SK-N-SH treated with all-trans-retinoic acid at 6 μM for 48 hours (cell line): ENCODE results near the gene GSS.

Experiments
- ATAC-seq: fragments of 200-7000 bp; cut with Tn5 transposase; 3 replicates; pipeline ENCODE4 v1.9.1; 2020; ENCODE audit warnings: mild to moderate bottlenecking, moderate library complexity
- ARNTL ChIP-seq: fragments of 450-650 bp; formaldehyde crosslinking; IDR thresholded peaks from 2 replicates; pipeline ENCODE4 v1.5.0; 2020; ENCODE audit warnings: low read depth, mild to moderate bottlenecking, moderate library complexity, borderline replicate concordance
- BACH2 ChIP-seq: fragments of 250-450 bp; sonication (Bioruptor Pico); IDR thresholded peaks from 2 replicates; pipeline ENCODE4 v1.9.0; 2021; ENCODE audit warnings: mild to moderate bottlenecking, borderline replicate concordance
- CSDC2 ChIP-seq: fragments of 250-450 bp; sonication (Bioruptor Pico); IDR thresholded peaks from 2 replicates; pipeline ENCODE4 v1.5.0; 2020; ENCODE audit warnings: mild to moderate bottlenecking, moderate library complexity
- ESRRG ChIP-seq: fragments of 250-450 bp; sonication (Bioruptor Pico); IDR thresholded peaks from 2 replicates; pipeline ENCODE4 v1.6.1; 2021; ENCODE audit warnings: mild to moderate bottlenecking
- GLIS3 ChIP-seq: fragments of 250-450 bp; sonication (Bioruptor Pico); IDR thresholded peaks from 2 replicates; pipeline ENCODE4 v1.5.0; 2020; ENCODE audit warnings: mild to moderate bottlenecking, moderate library complexity
- ISL1 ChIP-seq: fragments of 250-450 bp; sonication (Bioruptor Pico); IDR thresholded peaks from 2 replicates; pipeline ENCODE4 v2.1.2; 2022; ENCODE audit warnings: mild to moderate bottlenecking, moderate library complexity
- OSR1 ChIP-seq: fragments of 250-450 bp; sonication (Bioruptor Pico); IDR thresholded peaks from 2 replicates; pipeline ENCODE4 v1.8.0; 2022; ENCODE audit warnings: moderate library complexity, mild to moderate bottlenecking, inconsistent platforms
- PPARA ChIP-seq: fragments of 250-450 bp; sonication (Bioruptor Pico); IDR thresholded peaks from 2 replicates; pipeline ENCODE4 v1.5.0; 2020; ENCODE audit warnings: mild to moderate bottlenecking, borderline replicate concordance
- RARB ChIP-seq: fragments of 250-450 bp; sonication (Bioruptor Pico); IDR thresholded peaks from 2 replicates; pipeline ENCODE4 v1.8.0; 2021; ENCODE audit warnings: mild to moderate bottlenecking, moderate library complexity
- SNAI2 ChIP-seq: fragments of 250-450 bp; sonication (Bioruptor Pico); IDR thresholded peaks from 2 replicates; pipeline ENCODE4 v1.5.0; 2020; ENCODE audit warnings: mild to moderate bottlenecking, moderate library complexity
- TOX ChIP-seq: fragments of 250-450 bp; sonication (Bioruptor Pico); IDR thresholded peaks from 2 replicates; pipeline ENCODE4 v1.8.0; 2021; ENCODE audit warnings: mild to moderate bottlenecking, moderate library complexity, borderline replicate concordance
- ZC3H10 ChIP-seq: fragments of 250-450 bp; sonication (Bioruptor Pico); IDR thresholded peaks from 2 replicates; pipeline ENCODE4 v1.5.1; 2021; ENCODE audit warnings: mild to moderate bottlenecking, moderate library complexity
- ZFP3 ChIP-seq: fragments of 250-450 bp; sonication (Bioruptor Pico); IDR thresholded peaks from 2 replicates; pipeline ENCODE4 v1.5.0; 2020; ENCODE audit warnings: mild to moderate bottlenecking, moderate library complexity
- ZFP30 ChIP-seq: fragments of 450-650 bp; formaldehyde crosslinking; IDR thresholded peaks from 2 replicates; pipeline ENCODE4 v1.5.0; 2022; ENCODE audit warnings: mild to moderate bottlenecking, moderate library complexity
- ZNF565 ChIP-seq: fragments of 450-650 bp; formaldehyde crosslinking; conservative IDR thresholded peaks from 2 replicates; pipeline ENCODE4 v1.5.0; 2020; ENCODE audit warnings: low read depth, mild to moderate bottlenecking, moderate library complexity
- ZNF8 ChIP-seq: fragments of 450-650 bp; formaldehyde crosslinking; IDR thresholded peaks from 2 replicates; pipeline ENCODE4 v1.5.0; 2020; ENCODE audit warnings: mild to moderate bottlenecking, moderate library complexity
- TF ChIP-seq, protein P1 (sequence below): fragments of 250-450 bp; sonication (Bioruptor Pico); IDR thresholded peaks from 2 replicates; pipeline ENCODE4 v1.5.1; 2021; ENCODE audit warnings: mild to moderate bottlenecking, moderate library complexity
- TF ChIP-seq, protein P2 (sequence below): fragments of 250-450 bp; sonication (Bioruptor Pico); IDR thresholded peaks from 2 replicates; pipeline ENCODE4 v1.8.0; 2021; ENCODE audit warnings: low read depth, mild to moderate bottlenecking, moderate library complexity, borderline replicate concordance
- TF ChIP-seq, protein P3 (sequence below): fragments of 250-450 bp; sonication (Bioruptor Pico); IDR thresholded peaks from 2 replicates; pipeline ENCODE4 v1.8.0; 2020; ENCODE audit warnings: mild to moderate bottlenecking, moderate library complexity, borderline replicate concordance
- TF ChIP-seq, protein P4 (sequence below): fragments of 250-450 bp; sonication (Bioruptor Pico); IDR thresholded peaks from 2 replicates; pipeline ENCODE4 v1.5.1; 2020; ENCODE audit warnings: low read depth, mild to moderate bottlenecking, moderate library complexity

Gene GSS

DNA sequence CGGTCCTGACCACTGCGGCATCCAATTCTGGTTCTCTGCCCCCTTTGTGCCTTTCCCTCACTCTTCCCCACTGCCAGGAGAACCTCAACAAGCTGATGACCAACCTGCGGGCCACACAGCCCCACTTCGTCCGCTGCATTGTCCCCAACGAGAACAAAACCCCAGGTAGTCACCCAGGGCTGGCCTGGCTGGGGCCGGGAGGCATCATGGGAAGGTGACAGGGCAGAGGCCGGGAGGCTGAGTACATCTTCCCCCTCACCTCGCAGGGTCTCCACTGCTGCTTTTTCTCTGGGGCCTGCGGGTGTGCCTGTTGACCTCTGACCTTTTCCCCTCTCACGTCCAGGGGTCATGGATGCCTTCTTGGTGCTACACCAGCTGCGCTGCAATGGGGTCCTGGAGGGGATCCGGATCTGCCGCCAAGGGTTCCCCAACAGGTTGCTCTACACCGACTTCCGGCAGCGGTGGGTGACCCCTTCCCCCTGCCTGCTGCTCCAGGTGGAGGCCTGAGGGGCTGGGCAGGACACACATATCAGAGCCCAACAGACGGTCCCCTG, 35.1 kb upstream of the GSS start:
- no peak for ATAC-seq

DNA sequence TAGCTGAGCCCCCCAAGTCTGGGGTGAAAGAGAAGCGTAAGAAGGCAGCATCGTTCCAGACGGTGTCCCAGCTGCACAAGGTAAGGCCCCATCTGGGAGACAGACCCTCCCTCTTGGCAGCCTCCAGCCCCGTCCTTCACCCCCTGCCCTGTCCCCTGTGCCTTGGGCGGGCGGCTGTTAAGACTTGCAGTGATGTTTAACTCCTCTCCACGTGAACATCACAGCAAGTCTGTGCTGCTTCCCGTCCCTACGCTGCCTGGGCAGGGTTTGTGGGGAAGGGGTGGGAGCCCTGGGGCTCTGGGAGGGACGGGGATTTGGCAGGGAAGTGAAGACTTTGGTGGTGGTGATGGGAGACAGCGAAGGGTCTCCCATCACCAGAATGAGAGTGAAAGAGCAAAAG, 34.6 kb upstream of the GSS start:
- no peak for ATAC-seq
- TF ChIP-seq TOX (CRISPR knock-in tag) (no peak), ESRRG (CRISPR knock-in tag) (no peak), CSDC2 (CRISPR knock-in tag) (no peak), ZFP30 (CRISPR knock-in tag) (no peak), ZNF8 (CRISPR knock-in tag) (no peak), RARB (CRISPR knock-in tag) (no peak), ZNF565 (no peak), ZC3H10 (CRISPR knock-in tag) (no peak)
- TF ChIP-seq, protein P1, sequence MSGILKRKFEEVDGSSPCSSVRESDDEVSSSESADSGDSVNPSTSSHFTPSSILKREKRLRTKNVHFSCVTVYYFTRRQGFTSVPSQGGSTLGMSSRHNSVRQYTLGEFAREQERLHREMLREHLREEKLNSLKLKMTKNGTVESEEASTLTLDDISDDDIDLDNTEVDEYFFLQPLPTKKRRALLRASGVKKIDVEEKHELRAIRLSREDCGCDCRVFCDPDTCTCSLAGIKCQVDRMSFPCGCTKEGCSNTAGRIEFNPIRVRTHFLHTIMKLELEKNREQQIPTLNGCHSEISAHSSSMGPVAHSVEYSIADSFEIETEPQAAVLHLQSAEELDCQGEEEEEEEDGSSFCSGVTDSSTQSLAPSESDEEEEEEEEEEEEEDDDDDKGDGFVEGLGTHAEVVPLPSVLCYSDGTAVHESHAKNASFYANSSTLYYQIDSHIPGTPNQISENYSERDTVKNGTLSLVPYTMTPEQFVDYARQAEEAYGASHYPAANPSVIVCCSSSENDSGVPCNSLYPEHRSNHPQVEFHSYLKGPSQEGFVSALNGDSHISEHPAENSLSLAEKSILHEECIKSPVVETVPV, result no peak
- TF ChIP-seq, protein P2, sequence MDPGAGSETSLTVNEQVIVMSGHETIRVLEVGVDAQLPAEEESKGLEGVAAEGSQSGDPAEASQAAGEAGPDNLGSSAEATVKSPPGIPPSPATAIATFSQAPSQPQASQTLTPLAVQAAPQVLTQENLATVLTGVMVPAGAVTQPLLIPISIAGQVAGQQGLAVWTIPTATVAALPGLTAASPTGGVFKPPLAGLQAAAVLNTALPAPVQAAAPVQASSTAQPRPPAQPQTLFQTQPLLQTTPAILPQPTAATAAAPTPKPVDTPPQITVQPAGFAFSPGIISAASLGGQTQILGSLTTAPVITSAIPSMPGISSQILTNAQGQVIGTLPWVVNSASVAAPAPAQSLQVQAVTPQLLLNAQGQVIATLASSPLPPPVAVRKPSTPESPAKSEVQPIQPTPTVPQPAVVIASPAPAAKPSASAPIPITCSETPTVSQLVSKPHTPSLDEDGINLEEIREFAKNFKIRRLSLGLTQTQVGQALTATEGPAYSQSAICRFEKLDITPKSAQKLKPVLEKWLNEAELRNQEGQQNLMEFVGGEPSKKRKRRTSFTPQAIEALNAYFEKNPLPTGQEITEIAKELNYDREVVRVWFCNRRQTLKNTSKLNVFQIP (CRISPR knock-in tag), result no peak
- TF ChIP-seq, all 23 proteins: peak for 0

More for the DNA sequence above, 35.1 kb upstream of the GSS start:
- TF ChIP-seq ISL1 (no peak), TOX (CRISPR knock-in tag) (no peak)

DNA sequence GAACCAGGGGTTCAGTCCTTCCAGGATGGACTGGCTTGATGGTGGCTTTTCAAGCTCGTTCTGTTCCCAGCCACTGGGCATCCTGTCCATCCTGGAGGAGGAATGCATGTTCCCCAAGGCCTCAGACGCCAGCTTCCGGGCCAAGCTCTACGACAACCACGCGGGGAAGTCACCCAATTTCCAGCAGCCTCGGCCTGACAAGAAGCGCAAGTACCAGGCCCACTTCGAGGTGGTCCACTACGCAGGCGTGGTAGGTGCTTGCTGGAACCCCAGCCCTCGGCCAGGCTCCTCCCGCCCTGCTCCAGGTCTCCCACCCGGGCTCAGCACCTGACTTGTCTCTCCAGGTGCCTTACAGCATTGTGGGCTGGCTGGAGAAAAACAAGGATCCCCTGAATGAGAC, 34.1 kb upstream of the GSS start:
- ATAC-seq, result no peak

DNA sequence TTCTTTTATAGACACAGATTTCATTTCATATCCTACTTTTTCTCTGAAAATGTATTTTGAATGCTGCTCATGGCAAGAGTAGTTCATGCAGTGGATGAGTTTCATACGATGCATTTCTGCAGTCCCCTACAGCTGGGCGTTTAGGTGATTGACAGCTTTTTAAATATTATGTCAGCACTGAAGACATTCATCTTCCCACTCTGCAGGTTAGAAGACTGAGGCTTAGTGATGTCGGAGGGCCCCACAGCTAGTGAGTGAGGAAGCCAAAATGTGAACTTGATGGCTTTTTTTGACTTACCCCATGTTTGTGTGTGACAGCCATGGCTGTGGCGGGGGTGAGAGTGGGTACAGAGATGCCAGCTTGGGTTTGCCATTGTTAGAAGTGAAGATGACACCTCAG, 33.5 kb upstream of the GSS start:
- ATAC-seq, result no peak
- TF ChIP-seq, protein P3, sequence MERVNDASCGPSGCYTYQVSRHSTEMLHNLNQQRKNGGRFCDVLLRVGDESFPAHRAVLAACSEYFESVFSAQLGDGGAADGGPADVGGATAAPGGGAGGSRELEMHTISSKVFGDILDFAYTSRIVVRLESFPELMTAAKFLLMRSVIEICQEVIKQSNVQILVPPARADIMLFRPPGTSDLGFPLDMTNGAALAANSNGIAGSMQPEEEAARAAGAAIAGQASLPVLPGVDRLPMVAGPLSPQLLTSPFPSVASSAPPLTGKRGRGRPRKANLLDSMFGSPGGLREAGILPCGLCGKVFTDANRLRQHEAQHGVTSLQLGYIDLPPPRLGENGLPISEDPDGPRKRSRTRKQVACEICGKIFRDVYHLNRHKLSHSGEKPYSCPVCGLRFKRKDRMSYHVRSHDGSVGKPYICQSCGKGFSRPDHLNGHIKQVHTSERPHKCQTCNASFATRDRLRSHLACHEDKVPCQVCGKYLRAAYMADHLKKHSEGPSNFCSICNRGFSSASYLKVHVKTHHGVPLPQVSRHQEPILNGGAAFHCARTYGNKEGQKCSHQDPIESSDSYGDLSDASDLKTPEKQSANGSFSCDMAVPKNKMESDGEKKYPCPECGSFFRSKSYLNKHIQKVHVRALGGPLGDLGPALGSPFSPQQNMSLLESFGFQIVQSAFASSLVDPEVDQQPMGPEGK (CRISPR knock-in tag), result no peak
- TF ChIP-seq ZFP30 (CRISPR knock-in tag) (no peak), ZNF8 (CRISPR knock-in tag) (no peak), ZC3H10 (CRISPR knock-in tag) (no peak)

More for the DNA sequence above, 34.1 kb upstream of the GSS start:
- no peak for TF ChIP-seq ZNF8 (CRISPR knock-in tag)
- TF ChIP-seq ZNF565, result no peak
- TF ChIP-seq ESRRG (CRISPR knock-in tag), result no peak
- TF ChIP-seq, protein P2 (CRISPR knock-in tag), result no peak
- no peak for TF ChIP-seq OSR1 (CRISPR knock-in tag)
- TF ChIP-seq ZFP3 (CRISPR knock-in tag), result no peak
- TF ChIP-seq PPARA (CRISPR knock-in tag), result no peak
- no peak for TF ChIP-seq SNAI2 (CRISPR knock-in tag)
- TF ChIP-seq CSDC2 (CRISPR knock-in tag), result no peak
- TF ChIP-seq, protein P4, sequence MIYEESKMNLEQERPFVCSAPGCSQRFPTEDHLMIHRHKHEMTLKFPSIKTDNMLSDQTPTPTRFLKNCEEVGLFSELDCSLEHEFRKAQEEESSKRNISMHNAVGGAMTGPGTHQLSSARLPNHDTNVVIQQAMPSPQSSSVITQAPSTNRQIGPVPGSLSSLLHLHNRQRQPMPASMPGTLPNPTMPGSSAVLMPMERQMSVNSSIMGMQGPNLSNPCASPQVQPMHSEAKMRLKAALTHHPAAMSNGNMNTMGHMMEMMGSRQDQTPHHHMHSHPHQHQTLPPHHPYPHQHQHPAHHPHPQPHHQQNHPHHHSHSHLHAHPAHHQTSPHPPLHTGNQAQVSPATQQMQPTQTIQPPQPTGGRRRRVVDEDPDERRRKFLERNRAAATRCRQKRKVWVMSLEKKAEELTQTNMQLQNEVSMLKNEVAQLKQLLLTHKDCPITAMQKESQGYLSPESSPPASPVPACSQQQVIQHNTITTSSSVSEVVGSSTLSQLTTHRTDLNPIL (CRISPR knock-in tag), result no peak

DNA sequence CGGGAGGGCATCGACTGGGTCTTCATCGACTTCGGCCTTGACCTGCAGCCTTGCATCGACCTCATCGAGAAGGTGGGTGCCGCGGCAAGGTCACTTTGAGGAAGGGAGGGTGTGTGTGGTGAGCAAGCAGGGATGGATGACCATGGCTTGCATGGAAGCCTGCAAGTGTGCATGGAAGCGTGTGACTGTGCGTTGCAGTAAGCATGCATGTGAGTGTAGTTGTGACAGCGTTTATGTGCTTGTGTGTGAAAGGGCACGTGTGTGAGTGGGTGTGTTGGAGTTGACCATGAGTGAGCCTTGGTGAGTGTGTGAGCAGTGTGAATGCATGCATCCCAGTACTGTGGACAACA, 32.6 kb upstream of the GSS start:
- TF ChIP-seq RARB (CRISPR knock-in tag), result no peak
- no peak for TF ChIP-seq ZFP3 (CRISPR knock-in tag)
- TF ChIP-seq ESRRG (CRISPR knock-in tag), result no peak
- TF ChIP-seq GLIS3 (CRISPR knock-in tag), result no peak
- no peak for TF ChIP-seq ISL1
- no peak for TF ChIP-seq ZNF8 (CRISPR knock-in tag)
- TF ChIP-seq TOX (CRISPR knock-in tag), result no peak
- TF ChIP-seq, protein P3 (CRISPR knock-in tag), result no peak
- TF ChIP-seq OSR1 (CRISPR knock-in tag), result no peak
- TF ChIP-seq ARNTL (CRISPR knock-in tag), result no peak
- TF ChIP-seq BACH2 (CRISPR knock-in tag), result no peak
- TF ChIP-seq, all 23 proteins: peak for 0
- no peak for ATAC-seq
